GM12873 (cell line): ENCODE measurements around the gene PLEKHA5.

ENCODE experiments used
- TF ChIP-seq, protein P1 (sequence below): IDR thresholded peaks from 2 replicates; pipeline ENCODE4 v1.5.1; 2012; ENCODE audit warnings: low read depth, mild to moderate bottlenecking, moderate library complexity, low read length, control low read depth; ENCODE audit not compliant: insufficient read depth; ENCODE audit errors: missing control alignments

The PLEKHA5 gene

DNA sequence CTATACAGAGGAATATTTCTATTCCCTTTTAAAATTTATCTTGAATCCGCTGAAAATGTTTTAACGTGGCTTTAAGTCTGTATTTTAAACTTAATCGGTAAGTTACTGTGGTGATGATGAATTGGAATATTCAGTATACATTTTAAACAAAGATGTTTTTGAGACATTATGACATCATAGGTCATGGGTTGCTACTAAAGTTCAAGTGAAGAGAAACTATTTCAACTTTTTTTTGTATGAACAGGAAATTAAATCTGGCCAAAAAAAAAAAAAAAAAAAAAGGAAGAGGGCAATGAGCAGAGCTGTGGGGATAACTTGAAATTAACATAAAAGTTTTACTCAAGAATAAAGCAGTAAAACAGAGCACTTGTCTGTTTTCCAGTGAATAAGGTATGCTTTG lies 109.0 kb downstream of the PLEKHA5 start:
- TF ChIP-seq, protein P1, sequence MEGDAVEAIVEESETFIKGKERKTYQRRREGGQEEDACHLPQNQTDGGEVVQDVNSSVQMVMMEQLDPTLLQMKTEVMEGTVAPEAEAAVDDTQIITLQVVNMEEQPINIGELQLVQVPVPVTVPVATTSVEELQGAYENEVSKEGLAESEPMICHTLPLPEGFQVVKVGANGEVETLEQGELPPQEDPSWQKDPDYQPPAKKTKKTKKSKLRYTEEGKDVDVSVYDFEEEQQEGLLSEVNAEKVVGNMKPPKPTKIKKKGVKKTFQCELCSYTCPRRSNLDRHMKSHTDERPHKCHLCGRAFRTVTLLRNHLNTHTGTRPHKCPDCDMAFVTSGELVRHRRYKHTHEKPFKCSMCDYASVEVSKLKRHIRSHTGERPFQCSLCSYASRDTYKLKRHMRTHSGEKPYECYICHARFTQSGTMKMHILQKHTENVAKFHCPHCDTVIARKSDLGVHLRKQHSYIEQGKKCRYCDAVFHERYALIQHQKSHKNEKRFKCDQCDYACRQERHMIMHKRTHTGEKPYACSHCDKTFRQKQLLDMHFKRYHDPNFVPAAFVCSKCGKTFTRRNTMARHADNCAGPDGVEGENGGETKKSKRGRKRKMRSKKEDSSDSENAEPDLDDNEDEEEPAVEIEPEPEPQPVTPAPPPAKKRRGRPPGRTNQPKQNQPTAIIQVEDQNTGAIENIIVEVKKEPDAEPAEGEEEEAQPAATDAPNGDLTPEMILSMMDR, result no peak

DNA sequence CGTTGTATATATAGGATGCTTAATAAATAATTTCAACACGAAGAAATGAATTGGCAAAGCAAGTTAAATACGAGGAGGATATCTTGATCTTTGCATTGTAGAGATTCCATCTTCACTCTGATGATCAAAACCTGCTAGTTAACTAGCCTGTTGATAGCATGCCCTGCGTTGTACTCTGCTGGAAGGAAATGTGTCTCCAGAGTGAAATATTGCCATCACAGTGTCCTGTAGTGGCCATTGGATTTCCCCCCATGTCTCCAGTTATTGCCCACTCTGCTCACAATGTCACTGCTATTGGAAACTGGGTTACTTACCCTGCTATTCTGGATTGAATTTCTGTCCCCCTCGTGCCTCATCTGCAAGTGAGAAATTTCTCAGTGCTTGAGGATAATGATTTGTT lies 109.6 kb downstream of the PLEKHA5 start:
- TF ChIP-seq, protein P1, result no peak

DNA sequence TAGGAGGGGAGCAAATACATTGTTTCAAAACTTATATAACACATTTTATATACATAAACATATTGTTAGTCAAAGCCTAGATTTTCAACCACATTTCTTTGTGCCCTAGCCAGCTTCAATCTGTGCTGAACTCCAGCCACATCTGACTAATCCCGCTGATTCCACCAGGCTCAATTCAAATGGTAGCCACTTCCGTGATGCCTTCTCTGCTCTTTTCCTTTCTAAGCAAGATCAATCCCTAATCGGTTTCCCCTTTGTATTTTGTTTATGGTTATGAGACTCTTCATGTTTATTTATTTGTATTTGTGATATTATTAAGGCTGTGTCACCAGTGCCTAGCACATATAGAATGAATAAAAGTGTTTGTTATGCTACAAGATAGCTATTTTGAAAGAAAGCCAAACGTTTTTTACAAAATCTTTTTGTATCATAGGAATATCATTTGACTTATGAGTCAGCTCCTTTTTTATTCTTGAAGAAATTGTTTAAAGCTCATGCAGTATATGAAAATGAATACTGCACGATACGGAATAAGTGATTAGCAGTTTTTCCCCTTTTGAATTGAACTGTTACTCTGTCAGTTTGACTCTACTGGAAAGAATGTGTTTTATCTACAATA lies 110.2 kb downstream of the PLEKHA5 start:
- TF ChIP-seq, protein P1, result no peak

DNA sequence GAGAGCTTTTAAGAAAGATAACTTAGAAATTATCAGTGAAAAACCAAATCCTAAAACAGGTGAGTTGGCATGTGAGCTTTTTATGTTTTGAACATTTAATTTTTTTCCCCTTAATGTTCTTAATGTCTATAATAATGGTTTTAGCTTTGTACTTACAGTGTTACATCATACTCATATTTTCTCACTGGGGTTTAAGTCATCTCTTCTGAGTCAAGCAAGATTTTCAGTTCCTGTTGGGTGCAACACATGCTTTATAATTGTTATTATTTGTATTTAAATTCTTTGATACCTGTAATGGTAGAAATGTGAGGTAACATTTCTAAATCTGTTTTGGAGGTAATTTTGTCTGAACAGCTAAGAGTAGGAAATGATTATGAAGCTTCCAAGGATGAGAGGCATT lies 113.0 kb downstream of the PLEKHA5 start:
- TF ChIP-seq, protein P1, result no peak

DNA sequence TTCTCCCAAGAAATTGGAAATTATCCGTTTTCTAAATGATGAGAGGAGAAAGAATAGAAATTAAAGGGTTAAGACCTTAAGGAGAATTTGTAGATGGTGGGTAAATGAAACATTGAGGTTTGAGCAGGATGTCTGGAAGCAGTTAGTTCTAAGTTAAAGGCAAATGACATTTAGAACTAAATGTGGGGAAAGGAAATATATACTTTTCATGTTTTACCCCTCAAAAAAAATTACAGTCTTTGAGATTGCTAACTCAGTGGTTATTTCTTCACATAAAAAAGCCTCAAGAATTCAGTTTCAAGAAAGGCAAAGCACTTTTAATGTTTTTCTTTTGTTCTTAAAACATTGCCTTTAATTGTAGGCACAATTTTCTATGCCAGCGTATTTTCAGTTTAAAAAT lies 114.0 kb downstream of the PLEKHA5 start:
- TF ChIP-seq, protein P1, result no peak

DNA sequence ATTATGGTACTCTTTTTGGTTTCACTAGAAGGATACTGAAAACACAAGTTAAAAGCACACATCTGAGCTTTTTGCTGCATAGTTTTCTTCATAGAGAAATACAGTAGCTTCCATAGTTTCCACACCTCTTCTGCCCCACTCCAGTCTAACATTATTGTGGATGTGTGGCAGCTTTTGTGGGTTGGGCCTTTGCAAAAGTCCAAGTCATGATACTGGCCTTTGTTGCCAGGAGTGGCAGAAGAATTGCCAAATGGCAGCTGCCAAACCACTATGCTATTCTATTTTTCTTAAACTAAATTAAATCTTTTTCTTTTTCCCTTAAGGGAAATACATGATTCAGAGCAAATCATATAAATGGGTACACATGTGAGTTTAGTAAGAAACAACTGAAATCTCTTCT lies 114.8 kb downstream of the PLEKHA5 start:
- TF ChIP-seq, protein P1, result no peak

DNA sequence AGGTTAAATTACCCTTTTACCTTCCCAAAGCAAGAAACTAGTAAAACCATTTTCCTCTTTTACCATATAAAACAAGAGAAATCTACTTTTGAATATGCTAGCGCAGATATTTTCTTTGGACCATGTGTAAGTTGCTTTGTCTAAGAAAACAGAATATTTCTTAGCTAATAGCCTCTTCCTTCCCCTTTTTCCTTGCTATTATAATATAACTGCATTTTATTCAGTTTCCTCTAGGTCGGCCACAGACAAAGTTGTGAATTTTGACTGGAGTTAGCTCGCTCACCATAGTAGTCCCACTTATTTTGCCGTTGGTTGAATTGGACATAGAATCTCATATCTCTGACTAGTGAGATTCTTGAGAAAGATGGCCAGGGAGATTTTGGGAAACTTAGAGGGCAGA lies 115.6 kb downstream of the PLEKHA5 start:
- TF ChIP-seq, protein P1, result no peak
